HG02981 (cell line): ENCODE data around the gene KCNH2.

Experiments used
- ATAC-seq: cut with Tn5 transposase; IDR thresholded peaks from one replicate; pipeline ENCODE4 v1.9.1; 2021; ENCODE audit warnings: mild to moderate bottlenecking, moderate library complexity; ENCODE audit not compliant: unreplicated experiment

Gene KCNH2

DNA sequence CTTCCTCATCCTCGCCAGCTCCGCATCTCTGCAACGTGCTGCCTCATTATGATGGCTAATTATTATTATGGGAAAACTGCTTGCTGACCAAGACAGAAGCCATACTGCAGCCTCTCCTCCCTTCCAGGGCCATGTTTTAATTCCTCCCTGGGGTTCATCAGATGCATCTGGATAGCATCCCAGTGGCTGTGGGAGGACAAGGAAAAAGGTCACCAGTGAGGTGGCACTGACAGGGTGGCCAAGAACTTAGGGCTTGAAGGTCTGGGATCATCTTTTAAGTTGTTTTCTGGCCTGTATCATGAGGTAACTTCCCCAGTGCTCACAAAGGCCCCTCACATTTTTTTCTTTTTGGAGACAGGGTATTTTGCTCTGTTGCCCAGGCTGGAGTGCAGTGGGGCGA lies 39.6 kb downstream of the KCNH2 start:
- no peak for ATAC-seq

DNA sequence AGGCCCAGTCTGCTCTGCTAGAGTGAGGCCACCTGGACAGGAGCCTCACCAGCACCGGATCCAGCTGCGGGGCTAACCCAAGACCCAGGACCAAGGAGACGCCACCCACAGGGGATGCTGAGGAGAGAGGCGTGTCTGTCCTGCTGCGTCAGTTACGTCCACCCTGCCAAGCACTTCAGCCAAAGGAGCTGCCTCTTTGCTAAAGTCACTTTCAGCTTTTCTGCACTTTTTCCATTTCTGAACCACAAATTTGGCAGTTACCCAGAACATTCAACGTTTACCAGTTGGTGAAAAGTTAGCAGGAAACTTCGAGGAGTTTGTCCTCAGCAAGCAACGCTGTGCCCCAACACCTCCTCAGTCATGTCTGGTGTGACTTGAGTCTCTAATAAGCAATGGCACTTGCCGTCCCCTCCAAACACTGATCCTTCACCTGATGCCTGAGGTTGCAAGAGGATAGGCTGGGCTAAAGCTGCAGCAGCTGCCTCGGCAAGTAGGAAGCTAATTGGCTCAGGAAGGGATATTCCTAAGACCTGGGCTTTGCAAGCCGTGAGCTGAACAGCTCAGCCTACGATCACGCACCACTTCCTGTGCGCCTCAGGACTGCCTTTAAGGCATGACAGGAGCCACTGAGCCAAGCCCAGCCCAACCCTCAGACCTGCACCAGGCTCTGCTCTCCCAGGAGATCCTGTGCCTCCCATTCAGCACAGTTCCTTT lies 40.1 kb downstream of the KCNH2 start:
- ATAC-seq: no peak

DNA sequence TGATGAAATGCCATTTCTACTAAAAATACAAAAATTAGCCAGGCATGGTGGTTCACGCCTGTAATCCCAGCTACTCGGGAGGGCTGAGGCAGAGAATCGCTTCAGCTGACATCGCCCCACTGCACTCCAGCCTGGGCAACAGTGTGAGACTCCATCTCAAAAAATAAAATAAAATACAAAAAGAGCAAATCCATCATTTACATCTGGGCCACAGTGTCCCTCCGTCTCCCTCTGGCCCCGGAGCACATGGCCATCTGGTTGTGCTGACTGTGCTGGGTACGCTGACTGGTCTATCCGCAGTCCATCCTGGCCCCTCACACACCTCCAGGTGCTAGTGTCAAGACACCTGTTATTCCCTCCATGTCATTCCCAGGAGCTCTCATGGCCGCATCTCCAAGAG lies 42.1 kb downstream of the KCNH2 start:
- ATAC-seq: no peak

DNA sequence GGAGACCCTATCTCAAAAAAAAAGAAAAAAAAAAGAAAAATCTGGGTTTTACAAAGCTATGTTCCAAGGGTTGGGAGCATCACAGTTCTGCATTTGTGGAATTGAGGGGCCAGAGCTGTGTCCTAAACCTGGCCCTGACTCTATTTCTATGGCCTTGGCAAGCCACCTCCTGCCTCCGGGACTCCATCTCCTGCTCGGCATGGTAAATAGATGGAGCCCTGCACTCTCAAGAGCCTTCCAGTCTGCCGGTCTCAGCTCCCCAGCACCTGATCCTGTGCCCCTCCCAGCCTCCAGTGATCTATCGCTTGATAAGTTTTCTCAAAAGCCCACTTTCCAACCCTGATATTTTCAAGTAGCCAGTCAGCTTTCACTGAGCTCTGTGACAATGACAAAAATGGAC lies 43.0 kb downstream of the KCNH2 start:
- no peak for ATAC-seq

DNA sequence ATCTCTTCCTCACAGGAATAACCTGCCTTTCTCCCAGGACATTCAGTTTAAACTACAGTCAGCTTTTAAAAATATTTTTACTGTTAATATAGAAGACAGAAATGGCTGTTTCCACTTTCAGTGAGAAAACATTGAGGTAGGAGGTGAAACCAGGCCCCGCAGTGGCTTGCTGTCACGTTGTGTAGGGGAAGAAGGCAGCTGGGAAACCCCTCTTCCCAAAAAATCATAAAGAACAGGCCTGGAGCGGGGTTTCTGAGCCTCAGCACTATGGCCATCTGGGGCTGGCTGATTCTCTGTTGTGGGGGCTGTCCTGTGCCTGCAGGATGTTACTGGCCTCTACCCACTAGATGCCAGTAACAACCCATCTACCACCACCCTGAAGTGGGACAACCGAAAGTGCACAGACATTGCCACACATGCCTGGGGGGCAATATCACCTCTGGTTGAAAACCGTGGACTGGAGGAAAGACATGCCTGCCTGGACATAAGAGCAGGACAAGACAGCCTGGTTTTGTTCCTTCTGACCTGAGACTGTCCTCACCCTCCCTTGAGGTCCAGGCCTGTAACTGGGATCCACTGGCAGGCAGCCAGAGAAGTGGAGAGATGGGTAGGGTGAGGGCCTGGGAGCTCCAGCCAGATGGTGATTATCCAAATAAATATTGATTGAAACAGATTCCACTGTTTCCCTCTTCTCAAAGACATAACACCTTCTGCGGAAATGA lies 43.9 kb downstream of the KCNH2 start:
- ATAC-seq: no peak

DNA sequence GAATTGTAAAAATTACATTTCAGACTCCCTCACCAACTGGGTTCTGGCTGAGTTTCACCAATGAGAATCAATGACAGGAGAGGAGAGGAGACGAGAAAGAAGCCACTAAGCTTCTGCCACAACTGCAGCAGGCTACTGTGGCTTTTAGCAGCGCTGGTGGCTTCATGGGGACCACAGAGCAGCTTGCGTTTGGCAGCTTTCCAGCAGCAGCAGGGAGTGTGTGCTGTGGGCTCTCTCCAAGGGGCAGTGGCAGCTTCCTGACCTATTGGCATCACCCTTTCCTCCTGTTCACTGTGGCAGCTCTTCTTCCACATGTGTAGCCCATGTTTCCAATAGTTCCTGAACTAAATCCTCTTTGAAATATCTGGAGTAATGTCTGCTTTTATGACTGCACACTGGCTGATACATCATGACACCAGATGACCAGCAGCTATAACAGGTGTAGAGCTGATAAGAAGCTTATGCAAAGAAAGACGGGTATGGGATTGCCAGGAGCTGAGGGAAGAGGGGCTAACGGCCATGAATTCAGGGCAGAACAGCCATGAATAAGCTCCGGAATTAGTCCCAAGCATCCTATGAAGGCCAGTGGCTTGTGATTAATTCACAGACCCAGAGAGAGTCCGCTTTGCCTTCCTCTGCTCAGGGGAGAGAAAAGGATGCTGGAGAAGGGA lies 46.8 kb downstream of the KCNH2 start:
- ATAC-seq: no peak

DNA sequence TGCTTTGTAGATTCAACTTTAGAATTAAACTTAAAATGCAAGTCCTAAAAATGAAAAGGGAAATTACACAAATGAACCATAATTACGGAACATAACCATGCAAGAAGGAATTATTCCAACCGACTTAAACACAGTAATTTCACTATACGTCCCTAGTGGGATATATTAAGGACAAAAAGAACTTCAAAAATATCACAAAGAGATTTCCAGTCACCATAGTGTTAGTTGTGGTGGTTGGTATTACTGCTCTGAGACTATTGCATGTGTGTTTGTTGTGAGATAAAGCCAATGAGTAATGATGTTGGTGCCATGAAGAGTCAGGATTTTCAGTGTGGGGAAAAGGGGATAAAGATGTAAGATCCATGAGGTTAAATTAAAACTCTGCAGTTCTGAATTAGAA lies 49.6 kb downstream of the KCNH2 start:
- no peak for ATAC-seq

DNA sequence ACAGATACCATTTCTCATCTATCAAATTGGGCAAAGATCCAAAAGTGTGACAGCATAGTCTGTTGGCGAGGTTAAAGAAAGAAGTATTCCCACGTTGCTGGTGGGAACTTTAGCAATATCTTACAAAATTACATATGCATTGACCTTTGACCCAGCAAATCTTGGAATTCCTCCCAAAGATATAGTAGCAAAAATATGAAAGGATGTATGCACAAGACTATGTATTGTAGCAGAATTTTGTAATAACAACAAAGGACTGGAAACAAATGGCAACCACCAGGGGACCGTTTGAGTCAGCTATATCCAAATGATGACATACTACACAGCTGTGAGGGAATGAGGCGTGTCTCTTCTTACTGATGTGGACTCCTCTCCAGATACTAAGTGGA lies 50.2 kb downstream of the KCNH2 start:
- no peak for ATAC-seq

DNA sequence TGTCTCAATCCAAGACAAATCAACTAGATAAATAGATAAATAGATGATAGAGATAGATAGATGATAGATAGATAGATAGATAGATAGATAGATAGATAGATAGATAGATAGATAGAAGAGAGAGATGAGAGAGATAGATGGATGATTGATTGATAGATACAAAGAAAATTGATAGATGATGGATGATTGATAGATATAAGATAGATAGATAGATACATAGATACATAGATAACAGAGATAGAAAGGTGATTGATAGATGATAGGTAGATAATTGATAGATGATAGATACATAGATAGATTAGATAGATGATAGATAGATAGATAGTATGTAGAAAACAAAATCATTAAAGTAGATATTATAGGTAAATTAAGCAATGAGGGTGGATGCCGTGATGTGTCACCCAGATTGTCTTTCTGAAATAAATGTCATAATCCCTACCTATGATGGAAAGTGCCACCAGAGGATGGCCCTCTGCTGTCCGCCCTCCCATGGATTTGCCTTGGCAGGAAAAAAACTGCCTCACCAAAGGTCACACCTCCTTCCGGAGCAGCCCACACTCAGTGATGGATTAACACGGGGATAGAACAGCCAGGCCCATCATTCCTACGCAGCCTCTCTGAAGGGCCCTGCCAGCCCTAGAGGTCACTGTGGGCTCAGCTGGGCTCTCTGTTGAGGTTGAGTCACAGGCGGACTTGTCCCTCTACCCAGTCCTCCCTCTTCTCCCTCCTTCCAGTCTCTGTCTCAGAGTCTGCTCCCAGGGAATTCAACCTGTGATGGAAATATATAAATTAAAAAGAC lies 50.8 kb downstream of the KCNH2 start:
- no peak for ATAC-seq

DNA sequence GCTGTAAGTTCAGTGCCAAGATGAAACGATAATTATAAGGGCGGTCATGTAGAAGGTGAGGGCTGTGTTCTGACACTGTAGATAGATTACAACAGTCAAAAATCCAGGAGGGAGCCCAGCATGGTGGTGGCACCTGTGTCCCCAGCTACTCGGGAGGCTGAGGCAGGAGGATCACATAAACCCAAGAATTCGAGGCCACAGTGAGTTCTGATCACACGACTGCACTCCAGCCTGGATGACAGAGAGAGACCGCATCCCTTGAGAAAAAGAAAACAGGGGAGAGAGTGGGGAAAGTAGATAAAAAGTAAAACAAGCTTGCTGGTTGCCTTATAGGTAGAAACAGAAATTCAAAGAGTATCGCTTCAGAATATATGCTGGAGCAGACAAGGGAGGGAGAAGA lies 52.1 kb downstream of the KCNH2 start:
- no peak for ATAC-seq

DNA sequence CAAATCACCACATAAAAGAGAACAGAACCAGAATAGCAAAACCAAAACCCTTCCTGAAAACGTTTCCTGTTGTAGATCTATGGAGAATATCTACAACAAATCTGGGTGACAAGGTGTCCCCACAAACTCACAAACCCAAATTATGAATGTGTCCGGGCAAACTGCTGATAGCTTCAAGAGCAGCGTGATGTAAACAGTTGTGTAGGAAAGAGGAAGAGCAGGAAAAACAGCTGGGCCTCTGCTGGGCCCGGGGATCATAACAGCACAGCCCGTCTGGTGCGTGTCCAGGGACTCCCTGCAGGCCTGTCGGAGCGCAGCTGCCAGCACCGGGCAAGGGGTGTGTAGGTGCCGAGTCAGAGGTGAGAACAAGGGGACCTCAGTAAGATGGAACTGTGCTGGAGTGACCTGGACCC lies 53.7 kb downstream of the KCNH2 start:
- no peak for ATAC-seq

DNA sequence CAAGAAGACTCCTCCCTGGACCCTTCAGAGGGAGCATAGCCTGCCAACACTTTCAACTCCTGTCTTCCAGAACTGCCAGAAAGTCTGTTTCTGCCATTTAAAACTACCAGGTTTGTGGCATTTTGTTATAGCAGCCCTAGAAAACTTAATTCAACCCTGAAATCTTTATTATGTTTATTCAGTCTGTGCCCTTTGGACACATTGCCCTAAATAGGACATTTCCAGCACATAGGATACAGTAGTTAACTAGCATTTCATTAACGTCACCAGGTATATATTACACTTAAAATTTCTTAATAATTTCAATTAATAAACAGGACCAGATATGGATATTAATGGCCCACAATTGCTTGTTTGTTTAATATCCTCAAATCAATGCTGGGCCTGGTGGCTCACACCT lies 54.3 kb downstream of the KCNH2 start:
- ATAC-seq: no peak

DNA sequence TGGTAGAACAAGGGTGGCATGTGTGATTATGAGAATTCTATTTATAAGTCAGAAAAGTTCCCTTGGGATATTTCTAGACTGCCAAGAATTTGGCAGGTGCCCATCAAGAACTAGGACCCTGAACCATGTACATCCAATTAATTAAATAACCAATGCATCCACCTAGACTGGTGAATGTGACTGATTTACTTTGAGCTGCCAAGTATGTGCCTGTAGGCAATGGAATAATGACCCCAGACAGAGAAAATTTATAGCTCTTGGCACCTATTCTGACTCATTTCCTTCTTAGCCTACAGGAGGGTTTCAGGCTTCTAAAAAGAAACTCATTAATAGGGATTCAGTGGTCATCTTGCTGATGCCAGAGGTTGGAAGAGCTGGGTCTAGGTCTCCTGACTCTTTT lies 54.9 kb downstream of the KCNH2 start:
- ATAC-seq: no peak

DNA sequence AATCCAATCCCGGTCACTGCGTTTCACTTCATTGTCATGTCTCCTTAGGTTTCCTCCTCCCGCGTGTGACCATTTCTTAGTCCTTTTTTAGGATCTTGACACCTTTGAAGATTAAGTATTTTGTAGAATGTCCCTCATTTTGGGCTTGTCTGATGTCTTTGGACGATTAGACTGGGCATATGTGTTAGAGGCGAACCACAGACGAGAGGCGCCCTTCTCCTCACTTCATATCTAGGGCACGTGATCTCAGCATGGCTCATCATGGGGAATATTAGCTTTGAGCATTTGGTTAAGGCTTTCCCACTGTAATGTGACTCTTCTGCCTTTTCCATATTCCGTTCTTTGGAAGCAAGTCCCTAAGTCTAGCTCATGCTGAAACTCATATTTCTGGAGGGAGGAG lies 59.0 kb downstream of the KCNH2 start:
- no peak for ATAC-seq

DNA sequence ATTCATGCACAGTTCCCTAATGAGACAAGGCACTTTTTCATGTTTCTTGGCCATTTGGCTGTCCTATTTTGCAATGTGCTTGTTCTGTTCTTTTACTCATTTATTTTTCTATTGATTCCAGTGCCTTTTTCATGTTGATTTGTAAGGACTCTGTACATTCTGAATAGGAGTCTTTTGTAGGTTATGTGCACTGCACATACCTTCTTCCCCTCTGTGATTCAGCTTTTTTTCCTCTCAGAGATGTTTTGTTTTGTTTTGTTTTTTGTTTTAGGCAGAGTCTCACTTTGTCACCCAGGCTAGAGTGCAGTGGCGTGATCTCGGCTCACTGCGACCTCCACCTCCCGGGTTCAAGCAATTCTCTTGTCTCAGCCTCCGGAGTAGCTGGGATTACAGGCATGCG lies 59.7 kb downstream of the KCNH2 start:
- ATAC-seq: no peak

DNA sequence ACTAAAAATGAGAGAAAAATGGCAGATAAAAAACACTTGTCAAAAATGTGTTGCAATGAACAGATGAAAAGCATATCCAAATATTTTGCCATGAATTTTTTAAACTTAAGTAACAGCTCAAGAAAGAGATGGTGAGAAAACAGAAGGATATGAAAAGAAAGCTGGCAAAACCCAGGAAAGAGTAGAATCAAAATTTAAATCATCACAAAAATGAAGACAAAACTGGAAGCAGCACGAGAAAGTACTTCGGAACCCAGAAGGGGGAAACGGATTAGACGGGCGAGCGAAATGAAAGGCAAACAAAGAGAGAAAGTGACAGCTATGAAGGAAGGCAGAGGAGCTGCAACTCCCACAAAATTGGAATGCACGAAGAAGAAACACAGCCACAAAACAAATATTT lies 60.2 kb downstream of the KCNH2 start:
- no peak for ATAC-seq

DNA sequence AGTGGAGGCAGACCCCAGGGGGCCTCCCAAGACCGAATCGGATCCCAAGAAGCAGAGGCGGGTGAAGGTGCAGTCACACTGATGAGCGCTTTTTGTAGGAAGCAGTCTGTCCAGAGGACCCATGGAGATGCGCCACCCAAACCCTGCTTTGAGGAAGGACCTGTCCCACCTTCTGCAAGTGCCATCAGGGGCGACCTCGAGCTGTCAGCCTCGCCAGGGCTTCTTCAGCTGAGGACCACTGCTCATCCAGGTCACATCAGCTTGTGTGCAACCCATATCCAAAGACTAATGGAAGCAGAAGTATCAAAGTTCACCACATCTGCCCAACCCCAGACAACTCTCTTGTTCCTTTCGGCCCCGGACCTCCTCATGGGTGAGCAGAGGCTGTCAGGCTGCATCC lies 61.5 kb downstream of the KCNH2 start:
- ATAC-seq: no peak

DNA sequence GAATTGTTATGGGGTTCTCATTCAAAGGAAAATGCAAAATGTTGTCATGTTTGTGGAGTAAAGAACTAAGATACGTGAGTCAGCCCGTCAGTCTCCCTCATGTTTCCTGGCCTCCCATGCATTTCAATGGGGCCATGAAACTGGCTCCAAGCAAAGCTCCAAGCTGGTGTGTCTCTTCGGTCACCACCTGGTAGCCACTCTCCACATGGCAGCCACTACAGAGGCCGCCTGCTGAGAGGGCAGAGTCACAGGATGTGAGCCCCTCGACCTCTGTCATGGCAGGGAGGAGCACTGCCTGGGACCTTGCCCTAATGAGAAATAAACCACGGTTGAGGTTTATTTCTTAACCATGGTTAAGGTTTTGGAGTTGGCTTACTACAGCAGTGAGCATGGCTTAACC lies 63.2 kb downstream of the KCNH2 start:
- no peak for ATAC-seq

DNA sequence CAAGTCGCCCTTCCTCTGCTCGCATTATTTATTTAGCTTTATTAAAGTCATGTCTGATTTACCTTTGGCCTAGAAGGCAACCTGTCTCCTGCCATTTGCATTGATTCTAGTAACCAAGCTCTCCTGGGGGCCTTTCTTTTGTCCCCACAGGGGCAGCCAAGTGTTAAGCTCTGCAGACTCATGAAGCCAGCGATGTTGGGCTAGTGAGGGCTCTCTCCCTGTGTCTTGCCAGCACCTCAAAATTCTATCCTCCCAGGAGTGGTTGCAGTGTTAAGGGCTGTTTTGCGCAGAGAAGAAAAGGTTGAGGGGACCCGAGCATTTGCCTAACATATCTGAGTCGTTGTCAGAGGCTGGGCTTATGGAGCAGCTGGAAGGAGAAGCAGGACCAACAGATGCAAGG lies 63.9 kb downstream of the KCNH2 start:
- ATAC-seq: no peak

DNA sequence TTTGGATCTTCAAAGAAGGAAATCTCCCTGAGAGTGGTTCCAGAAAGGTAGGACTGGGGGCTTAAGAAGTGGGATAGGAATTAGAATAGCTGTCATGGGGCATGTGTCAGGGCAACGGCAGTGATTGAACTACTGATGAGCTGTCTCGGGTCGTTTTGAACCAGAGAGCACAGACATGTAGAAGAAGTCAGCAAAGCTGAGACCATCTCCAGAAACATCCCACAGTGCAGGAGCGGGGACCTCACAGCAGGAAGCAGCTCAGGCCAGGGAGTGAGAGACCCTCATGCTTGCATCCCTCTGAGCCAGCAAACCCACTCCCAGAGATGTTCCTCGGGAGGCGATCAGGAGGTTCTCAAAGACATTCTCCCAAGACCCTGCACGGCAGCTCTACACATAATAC lies 65.7 kb downstream of the KCNH2 start:
- no peak for ATAC-seq

DNA sequence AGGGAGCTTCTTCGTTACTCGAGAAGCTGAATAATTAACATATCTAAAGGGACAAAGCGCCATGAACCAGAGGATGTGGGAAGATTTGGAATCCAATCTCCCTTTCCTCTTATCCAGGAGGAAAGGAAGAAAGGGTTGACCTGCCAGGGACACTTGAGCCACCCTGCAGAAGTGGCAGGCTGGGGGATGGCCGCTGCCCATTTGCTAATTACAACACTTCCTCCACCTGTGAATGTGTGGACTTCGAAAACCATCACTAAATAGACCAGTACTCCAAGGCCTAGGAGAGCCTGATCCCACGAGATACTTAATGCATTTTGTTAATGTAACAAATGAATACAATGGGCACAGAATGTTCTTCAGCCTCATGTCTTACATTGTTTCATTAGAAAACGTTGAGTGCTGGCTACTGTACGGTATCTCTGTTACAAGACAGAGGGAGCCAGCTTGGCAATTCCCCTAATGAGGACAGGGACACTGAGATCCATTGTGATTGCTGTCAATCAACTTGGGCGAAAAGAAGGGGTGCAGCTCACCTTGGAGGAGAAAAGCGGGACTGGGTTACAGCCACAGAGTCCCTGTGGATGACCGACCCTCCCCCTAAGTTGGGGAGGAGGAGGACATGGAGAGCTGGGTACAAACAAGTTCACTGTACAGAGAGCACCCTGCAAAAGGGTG lies 66.4 kb downstream of the KCNH2 start:
- ATAC-seq: no peak
